Fibroblast of the aortic adventitia (primary cell): ENCODE measurements around the gene MYCBP2. TPM values are rescaled to one million over a fixed set of nuclear protein-coding genes. Genes with fewer than 3 reads are reported as not detected.
"Not testable (repeated sequence)": the region's sequence is repeated elsewhere in the genome, so short reads cannot be mapped to it uniquely, and the experiment has no call there.

Experiments
- DNase-seq: peaks from one replicate; pipeline ENCODE4 v3.0.0-alpha.2; 2010; ENCODE audit warnings: low read depth
- H3K4me3 ChIP-seq: 2 replicates; pipeline ENCODE4 v1.5.1; 2011; ENCODE audit warnings: low read depth, mild to moderate bottlenecking, control low read depth, low read length, moderate library complexity
- CTCF ChIP-seq: IDR thresholded peaks from 2 replicates; pipeline ENCODE4 v1.5.1; 2011; ENCODE audit warnings: mild to moderate bottlenecking, low read length, control low read depth, inconsistent platforms; ENCODE audit not compliant: insufficient read depth
- total RNA-seq: library from RNA; depleted of rRNA; stranded (reverse); fragments of >200 nt; gene quantifications from 2 replicates; pipeline ENCODE4 v1.2.3, GENCODE V29; 2012; ENCODE audit warnings: low replicate concordance

The MYCBP2 gene
- total RNA-seq, 1 donor = 84.9 TPM

DNA sequence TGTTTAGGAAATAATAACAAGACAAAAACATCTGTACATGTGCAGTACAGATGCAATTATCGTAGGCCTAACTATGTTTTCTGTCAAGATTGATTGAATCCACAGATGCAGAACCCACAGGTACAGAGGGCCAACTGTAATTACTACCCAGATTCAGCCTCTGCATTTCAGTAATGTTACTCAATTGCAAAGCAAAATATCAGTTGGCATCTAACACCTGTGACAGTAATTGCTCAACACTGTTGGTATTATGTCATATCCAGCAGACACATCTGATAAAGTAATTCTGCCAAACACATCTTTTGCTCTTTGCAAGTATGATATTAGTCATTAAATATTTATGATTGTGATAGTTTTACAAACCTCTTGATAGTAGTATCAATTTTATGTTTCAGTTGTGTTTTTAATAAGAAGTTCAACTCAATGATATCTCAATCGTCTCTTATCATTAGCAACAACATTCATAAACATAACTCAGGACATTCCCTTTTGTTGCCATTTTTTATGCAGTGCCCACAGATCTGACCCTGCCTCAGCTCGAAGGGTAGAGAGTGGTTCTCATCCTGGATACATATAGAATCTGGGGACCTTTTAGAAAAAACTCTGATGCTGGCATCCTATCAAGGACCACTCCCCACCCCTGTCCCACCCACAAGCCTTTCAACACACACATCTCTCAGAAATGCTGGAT lies 104.7 kb downstream of the MYCBP2 start:
- H3K4me3 ChIP-seq = no peak overlapping the region
- DNase-seq = no peak
- TF ChIP-seq CTCF = no peak

DNA sequence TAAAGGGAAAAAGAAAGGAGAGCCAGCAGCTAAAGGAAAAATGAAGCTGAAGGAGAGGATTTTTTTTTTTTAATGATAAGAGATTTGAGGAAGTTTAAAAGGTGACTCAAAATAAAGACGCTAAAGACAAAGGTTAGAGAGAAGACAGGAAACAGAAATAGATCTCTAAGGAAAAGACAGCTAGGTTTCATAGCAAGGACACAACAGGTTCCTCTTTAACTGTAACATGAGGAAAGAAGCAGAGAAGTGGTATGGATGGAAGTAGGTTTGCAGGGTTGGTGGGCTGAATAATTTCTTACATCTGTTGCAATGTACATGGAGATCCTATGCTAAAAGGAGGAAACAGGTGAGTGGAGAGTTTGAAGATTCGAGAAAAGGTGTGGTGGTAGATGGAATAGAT lies 107.5 kb downstream of the MYCBP2 start:
- DNase-seq = no peak
- no peak for TF ChIP-seq CTCF
- no peak overlapping the region for H3K4me3 ChIP-seq

DNA sequence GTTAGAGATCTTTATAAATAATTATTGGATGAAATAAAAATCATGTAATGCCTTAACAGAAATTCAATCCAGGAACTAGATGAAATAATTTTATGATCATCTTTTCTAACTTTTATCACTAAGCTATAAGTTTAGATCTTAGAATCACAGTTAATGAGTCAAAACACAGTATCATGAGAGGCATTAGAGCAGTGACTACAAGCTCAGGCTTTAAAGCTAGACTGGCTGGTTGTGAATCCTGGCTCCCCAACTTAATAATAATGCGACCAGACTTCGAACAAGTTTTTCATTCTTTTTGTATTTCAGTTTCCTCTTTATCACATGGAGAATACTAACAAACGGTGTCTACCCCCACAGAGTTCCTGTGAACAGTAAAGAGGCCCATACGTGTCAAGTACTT lies 108.6 kb downstream of the MYCBP2 start:
- H3K4me3 ChIP-seq = no peak overlapping the region
- DNase-seq = no peak
- TF ChIP-seq CTCF = no peak

- no peak overlapping the region for H3K4me3 ChIP-seq
- no peak for TF ChIP-seq CTCF
- DNase-seq = no peak
Observed at GRCh38 chr13:77215543-77215942, 111.4 kb downstream of the MYCBP2 start.

GRCh38 chr13:77213644-77214043 lies 113.2 kb downstream of the MYCBP2 start:
- no peak overlapping the region for H3K4me3 ChIP-seq
- peak; percentile 17 for DNase-seq
- no peak for TF ChIP-seq CTCF

- no peak for TF ChIP-seq CTCF
- H3K4me3 ChIP-seq = no peak overlapping the region
- DNase-seq = peak; percentile 70
Observed at GRCh38 chr13:77207943-77208342, 119.0 kb downstream of the MYCBP2 start.

DNA sequence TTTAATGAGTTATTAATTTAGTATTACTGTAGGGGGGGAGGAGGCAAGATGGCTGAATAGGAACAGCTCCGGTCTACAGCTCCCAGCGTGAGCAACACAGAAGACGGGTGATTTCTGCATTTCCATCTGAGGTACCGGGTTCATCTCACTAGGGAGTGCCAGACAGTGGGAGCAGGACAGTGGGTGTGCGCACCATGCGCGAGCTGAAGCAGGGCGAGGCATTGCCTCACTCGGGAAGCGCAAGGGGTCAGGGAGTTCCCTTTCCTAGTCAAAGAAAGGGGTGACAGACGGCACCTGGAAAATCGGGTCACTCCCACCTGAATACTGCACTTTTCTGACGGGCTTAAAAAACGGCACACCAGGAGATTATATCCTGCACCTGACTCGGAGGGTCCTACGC lies 127.9 kb downstream of the MYCBP2 start:
- H3K4me3 ChIP-seq = not testable (repeated sequence)

More for the DNA sequence above, 127.9 kb downstream of the MYCBP2 start:
- not testable (repeated sequence) for DNase-seq
